ENCODE data around the gene GMDS.

DNA sequence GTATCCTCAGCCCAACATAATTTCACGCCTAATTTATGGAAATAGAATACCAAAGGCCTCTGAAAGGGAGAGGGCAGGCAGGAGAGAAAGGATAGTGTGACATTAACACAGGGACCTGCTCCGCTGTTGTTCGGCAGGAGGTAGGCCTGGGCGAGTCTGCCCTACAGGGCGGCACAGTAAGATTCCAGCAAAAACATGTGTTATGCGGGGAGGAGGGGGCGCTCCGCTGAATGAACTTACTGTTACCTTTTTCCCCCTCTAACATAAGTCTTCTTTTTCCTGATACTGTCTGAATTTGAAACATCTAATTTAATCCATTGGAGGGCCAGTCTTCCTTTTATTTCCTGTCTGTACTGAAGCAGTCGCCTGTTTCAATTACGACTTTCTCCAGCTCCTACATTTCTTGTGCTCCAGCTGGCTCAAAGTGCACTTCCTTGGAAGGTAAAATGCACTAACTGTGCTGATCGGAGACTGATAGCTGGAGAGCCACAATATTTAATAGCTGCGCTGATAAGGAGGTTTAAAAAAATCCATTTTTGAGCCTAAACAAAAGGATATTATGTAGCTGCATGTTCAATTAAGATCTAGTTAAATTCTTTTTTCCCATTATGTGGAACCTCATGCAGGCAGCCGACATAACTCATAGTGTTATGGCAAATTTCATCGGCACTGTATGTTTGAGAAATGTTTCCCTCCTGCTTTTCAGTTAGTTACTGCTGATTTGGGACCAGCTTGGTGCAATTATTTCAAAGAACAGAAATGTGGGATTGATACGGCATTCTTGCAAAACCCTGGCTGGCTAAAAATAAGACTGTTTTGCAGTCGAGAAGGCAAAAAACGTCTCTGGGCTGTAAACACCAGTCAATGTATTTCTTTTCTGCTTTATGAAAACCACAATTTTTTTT, 442.7 kb downstream of the GMDS start:
- TF ChIP-seq CTCF (IDR thresholded peaks at IDR 0.05) (no peak), EZH2 (IDR thresholded peaks at IDR 0.05; ENCODE audit: borderline replicate concordance, insufficient read depth, low read depth, low read length, poor library complexity, severe bottlenecking) (no peak)
